GM23338 (cell line): Measurements from ENCODE around the gene NEURL3.

Experiments used
- CTCF ChIP-seq, 2 experiments: fragments of 200-600 bp in 1 of 2; sonication (generic) in 1 of 2; conservative IDR thresholded peaks; 2 replicates each; pipeline versions ENCODE4 v1.5.1 to v1.6.1; 2016 to 2017; ENCODE audit warnings: antibody characterized with exemption in 2 of 2, low read depth in 2 of 2, mild to moderate bottlenecking in 2 of 2, moderate library complexity in 1 of 2
- REST ChIP-seq: IDR thresholded peaks from one replicate; pipeline ENCODE4 v1.6.1; 2018; ENCODE audit warnings: antibody characterized with exemption; ENCODE audit not compliant: unreplicated experiment

- TF ChIP-seq CTCF (conservative IDR thresholded peaks at IDR 0.05; ENCODE audit: low read depth in 2 of 2) (no peak), REST (no peak)
These were observed 5.8 kb downstream of the NEURL3 start for GRCh38 chr2:96499061-96499960.
